Measurements from ENCODE around the gene PAX4.

The PAX4 gene

DNA sequence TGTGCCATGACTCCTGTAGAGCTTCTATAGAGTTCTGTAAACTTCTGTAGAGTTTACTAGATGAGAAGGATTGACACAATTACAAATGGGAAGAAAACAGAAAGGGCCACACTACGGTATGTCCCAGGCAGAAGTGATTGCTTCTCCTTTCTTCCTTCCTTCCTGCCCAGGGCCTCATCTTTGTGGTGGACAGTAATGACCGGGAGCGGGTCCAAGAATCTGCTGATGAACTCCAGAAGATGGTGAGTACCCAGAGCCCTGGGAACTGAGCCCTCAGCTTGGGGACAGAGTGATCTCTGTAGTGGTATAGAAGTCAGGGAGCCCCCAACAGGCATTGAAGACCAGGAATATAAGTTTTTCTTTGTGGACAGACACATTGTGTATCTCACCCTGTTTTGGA is 28.0 kb downstream of the PAX4 start:
- H3K4me1 ChIP-seq = peaks cover 3% of the 10 kb centered on the region
- H3K9me3 ChIP-seq (ENCODE audit: control insufficient read depth, low read length) = no peaks in the 10 kb centered on the region
- no peak overlapping the region for H3K27ac ChIP-seq
- H3K27me3 ChIP-seq (ENCODE audit: control insufficient read depth, insufficient read depth, low read length) = no peaks in the 10 kb centered on the region
- H3K9ac ChIP-seq = no peak overlapping the region
- H2AFZ ChIP-seq = no peak overlapping the region
- H3K4me2 ChIP-seq (ENCODE audit: low read length) = no peak overlapping the region
- H3K4me3 ChIP-seq (ENCODE audit: low read depth, low read length) = no peak overlapping the region
- peaks cover 6% of the 10 kb centered on the region for H3K79me2 ChIP-seq
- H3K36me3 ChIP-seq (ENCODE audit: control insufficient read depth, insufficient read depth, low read length) = no peaks in the 10 kb centered on the region
- TF ChIP-seq, protein P1, sequence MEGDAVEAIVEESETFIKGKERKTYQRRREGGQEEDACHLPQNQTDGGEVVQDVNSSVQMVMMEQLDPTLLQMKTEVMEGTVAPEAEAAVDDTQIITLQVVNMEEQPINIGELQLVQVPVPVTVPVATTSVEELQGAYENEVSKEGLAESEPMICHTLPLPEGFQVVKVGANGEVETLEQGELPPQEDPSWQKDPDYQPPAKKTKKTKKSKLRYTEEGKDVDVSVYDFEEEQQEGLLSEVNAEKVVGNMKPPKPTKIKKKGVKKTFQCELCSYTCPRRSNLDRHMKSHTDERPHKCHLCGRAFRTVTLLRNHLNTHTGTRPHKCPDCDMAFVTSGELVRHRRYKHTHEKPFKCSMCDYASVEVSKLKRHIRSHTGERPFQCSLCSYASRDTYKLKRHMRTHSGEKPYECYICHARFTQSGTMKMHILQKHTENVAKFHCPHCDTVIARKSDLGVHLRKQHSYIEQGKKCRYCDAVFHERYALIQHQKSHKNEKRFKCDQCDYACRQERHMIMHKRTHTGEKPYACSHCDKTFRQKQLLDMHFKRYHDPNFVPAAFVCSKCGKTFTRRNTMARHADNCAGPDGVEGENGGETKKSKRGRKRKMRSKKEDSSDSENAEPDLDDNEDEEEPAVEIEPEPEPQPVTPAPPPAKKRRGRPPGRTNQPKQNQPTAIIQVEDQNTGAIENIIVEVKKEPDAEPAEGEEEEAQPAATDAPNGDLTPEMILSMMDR (IDR thresholded peaks at IDR 0.05) = no peak

DNA sequence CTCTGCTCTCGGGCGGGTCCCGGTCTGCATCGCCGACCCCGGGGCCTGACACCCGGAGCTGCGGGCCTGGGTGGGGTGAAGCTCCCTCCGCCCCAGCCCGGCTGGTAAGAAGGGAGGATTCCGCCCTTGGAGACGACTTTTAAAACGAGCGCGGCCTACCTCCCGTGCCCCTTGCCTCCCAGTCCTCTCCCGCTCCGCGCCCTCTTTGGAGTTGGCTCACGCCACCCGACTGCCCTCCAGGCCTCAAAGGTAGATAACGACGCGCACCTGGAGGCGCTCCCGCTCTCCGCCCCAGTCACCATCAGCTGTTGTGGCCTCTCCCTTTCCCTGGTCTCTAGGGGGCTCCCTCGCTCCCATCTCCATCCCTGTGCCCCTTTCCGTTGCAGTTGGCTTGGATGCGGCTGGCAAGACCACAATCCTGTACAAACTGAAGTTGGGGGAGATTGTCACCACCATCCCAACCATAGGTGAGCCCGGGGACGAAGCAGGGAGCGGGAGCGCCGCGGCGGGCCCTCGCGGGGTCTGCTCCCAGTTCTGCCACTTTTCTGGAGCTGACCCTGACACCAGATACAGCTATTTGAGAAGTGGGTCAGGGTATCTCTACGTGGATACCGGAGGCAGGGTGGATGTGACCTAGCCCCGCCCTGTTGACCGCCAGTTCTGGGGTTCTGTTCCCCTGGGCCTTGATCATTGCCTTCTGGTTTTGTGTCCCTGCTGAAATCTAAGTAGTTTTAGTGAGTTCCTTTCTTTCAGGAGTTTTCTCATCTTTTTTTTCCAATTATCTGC is 29.1 kb downstream of the PAX4 start:
- peak overlapping the region; percentile 84 for H3K4me3 ChIP-seq (ENCODE audit: low read depth, low read length)
- H3K27ac ChIP-seq = peak overlapping the region; percentile 88
- peaks cover 6% of the 10 kb centered on the region for H3K4me1 ChIP-seq
- no peaks in the 10 kb centered on the region for H3K36me3 ChIP-seq (ENCODE audit: control insufficient read depth, insufficient read depth, low read length)
- H3K9ac ChIP-seq = peak overlapping the region; percentile 96
- TF ChIP-seq, protein P1 (IDR thresholded peaks at IDR 0.05) = peak; percentile 59
- no peaks in the 10 kb centered on the region for H3K27me3 ChIP-seq (ENCODE audit: control insufficient read depth, insufficient read depth, low read length)
- peak overlapping the region; percentile 97 for H3K4me2 ChIP-seq (ENCODE audit: low read length)
- H3K9me3 ChIP-seq (ENCODE audit: control insufficient read depth, low read length) = no peaks in the 10 kb centered on the region
- peak overlapping the region; percentile 99 for H2AFZ ChIP-seq
- peaks cover 14% of the 10 kb centered on the region for H3K79me2 ChIP-seq

DNA sequence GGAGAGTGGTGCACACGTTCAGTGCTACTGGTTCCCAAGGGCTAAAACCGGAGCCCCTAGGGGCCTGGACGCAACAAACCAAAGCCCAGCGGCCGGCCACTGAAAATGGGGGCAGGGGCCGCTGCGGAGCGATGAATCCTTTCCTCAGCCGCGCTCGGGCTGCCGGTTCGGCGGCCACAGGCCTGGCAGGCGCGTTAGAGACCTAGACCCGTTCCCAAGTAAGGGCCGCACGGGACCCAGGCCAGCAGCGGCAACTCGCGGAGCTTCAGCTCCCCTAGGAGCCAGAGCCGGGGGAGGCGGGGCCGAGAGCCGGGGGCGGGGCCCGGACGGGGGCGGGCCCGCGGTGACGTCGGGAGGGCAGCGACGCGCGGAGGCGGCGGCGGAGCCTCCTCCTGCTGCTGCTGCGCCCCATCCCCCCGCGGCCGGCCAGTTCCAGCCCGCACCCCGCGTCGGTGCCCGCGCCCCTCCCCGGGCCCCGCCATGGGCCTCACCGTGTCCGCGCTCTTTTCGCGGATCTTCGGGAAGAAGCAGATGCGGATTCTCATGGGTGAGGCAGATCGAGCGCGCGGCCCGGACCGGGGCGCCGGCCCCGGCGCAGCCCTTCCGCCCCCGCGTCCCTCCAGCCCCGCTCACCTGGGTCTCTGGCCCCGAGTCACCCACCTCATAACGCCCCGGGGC is 29.8 kb downstream of the PAX4 start, which contains the start of gene ARF5:
Gene ARF5 (plus strand): TSS at position 393 of the 678 bp plus-strand sequence. CDS start 88 bp downstream, at position 481.
- H3K9ac ChIP-seq = peak within 1 kb of the TSS; percentile 96
- H3K4me1 ChIP-seq = peaks cover 6% of the 10 kb centered on the region
- TF ChIP-seq, protein P1 (IDR thresholded peaks at IDR 0.05) = no peak
- peak within 1 kb of the TSS; percentile 99 for H2AFZ ChIP-seq
- no peaks in the 10 kb centered on the region for H3K27me3 ChIP-seq (ENCODE audit: control insufficient read depth, insufficient read depth, low read length)
- H3K79me2 ChIP-seq = peaks cover 14% of the 10 kb centered on the region
- H3K27ac ChIP-seq = peak within 1 kb of the TSS; percentile 88
- H3K4me2 ChIP-seq (ENCODE audit: low read length) = peak within 1 kb of the TSS; percentile 97
- no peaks in the 10 kb centered on the region for H3K9me3 ChIP-seq (ENCODE audit: control insufficient read depth, low read length)
- peak within 1 kb of the TSS; percentile 84 for H3K4me3 ChIP-seq (ENCODE audit: low read depth, low read length)
- no peaks in the 10 kb centered on the region for H3K36me3 ChIP-seq (ENCODE audit: control insufficient read depth, insufficient read depth, low read length)

DNA sequence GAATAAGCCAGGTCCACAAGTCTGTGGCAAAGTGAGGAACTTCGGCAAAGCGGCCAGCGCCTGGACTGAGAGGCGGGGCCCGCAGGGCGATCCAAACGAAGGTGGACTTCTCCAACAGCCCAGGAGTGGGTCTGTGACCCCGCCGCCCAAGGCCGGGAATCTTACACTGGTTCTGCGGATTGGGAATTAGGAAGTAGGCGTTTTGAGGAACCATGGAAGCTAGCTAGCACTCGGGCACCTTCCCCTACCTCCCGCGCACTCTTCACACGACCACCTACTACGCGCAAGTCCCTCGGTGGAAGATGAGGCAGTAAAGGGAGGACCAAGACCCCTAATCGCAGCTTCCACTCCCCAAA is 30.3 kb downstream of the PAX4 start:
- TF ChIP-seq, protein P1 (IDR thresholded peaks at IDR 0.05) = no peak
- peak overlapping the region; percentile 99 for H2AFZ ChIP-seq
- no peaks in the 10 kb centered on the region for H3K27me3 ChIP-seq (ENCODE audit: control insufficient read depth, insufficient read depth, low read length)
- peaks cover 6% of the 10 kb centered on the region for H3K4me1 ChIP-seq
- H3K9me3 ChIP-seq (ENCODE audit: control insufficient read depth, low read length) = no peaks in the 10 kb centered on the region
- peak overlapping the region; percentile 84 for H3K4me3 ChIP-seq (ENCODE audit: low read depth, low read length)
- peaks cover 14% of the 10 kb centered on the region for H3K79me2 ChIP-seq
- H3K4me2 ChIP-seq (ENCODE audit: low read length) = peak overlapping the region; percentile 88
- no peaks in the 10 kb centered on the region for H3K36me3 ChIP-seq (ENCODE audit: control insufficient read depth, insufficient read depth, low read length)
- H3K27ac ChIP-seq = peak overlapping the region; percentile 88
- H3K9ac ChIP-seq = peak overlapping the region; percentile 67

All from parathyroid adenoma (tissue), 2 donors.